ENCODE measurements around the gene PDIA6. TPM values are rescaled to one million over a fixed set of nuclear protein-coding genes. Genes with fewer than 3 reads are reported as not detected.
"Not testable (repeated sequence)": the region's sequence is repeated elsewhere in the genome, so short reads cannot be mapped to it uniquely, and the experiment has no call there.

The PDIA6 gene
- total and polyA plus RNA-seq, 7 experiments from 2014 or later, result 24.3 to 173 (median 49.6) TPM

DNA sequence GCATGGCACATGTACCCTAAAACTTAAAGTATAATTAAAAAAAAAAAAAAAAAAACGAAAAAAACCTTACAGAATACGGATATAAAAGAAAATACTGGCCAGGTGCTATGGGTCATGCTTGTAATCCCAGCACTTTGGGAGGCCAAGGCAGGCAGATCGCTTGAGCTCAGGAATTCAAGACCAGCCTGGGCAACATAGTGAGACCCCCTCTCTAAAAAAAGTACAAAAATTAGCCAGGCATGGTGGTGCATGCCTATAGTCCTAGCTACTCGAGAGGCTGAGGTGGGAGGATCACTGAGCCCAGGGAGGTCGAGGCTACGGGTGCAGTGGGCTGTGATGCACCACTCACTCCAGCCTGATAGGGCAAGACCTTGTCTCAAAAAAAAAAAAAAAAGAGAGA is 6.6 kb downstream of the PDIA6 start:
- H3K4me3 Mint-ChIP-seq; H3K27ac Mint-ChIP-seq; ATAC-seq; CTCF ChIA-PET; POLR2A ChIA-PET; H3K27me3 ChIP-seq (ENCODE audit: control insufficient read depth in 2 of 2, insufficient read depth in 2 of 2, low read length in 2 of 2); H3K9me3 Mint-ChIP-seq; DNase-seq; H3K9me3 ChIP-seq (ENCODE audit: control insufficient read depth in 2 of 3, low read length in 3 of 3); H3K27me3 Mint-ChIP-seq; H3K4me3 ChIP-seq (ENCODE audit: low read length); intact Hi-C loops (cut with micrococcal nuclease); H3K27ac ChIP-seq (ENCODE audit: low read depth, low read length): not testable (repeated sequence)
- Histone ChIP-seq H3K36me3 (ENCODE audit: control insufficient read depth in 2 of 3, insufficient read depth in 3 of 3, low read length in 3 of 3) (peaks cover 3 to 11% (median 9%) of the 10 kb centered on the region in 3 experiments), H3K4me1 (ENCODE audit: control insufficient read depth in 2 of 2, insufficient read depth in 2 of 2, low read length in 2 of 2) (peaks cover 7 to 16% of the 10 kb centered on the region in 2 donors)
- Mint-ChIP-seq H3K36me3 (peaks cover 0 to 24% (median 5%) of the 10 kb centered on the region in 5 donors), H3K4me1 (peaks cover 35 to 61% (median 41%) of the 10 kb centered on the region in 7 donors)

DNA sequence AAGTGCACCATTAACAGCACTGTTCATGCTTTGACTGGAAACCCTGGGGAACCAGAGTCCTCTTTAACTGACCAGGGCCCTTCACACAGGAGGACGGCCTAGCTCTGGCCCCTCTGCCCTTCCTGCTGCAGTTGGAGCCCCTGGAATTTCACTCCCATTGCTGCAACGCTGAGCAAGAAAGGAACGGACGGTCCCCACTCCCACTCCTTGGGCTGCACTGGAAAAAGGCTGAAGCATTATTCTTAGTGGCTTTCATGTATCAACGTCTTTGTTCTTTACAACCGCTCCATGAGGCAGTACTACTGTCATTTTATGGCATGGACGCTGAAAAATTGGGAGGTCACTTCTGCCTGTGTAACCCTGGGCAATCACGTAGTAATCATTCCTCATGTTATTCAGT is 9.9 kb downstream of the PDIA6 start:
- Histone ChIP-seq H3K9me3 (ENCODE audit: control insufficient read depth in 2 of 3, low read length in 3 of 3) (no peaks in the 10 kb centered on the region), H3K36me3 (ENCODE audit: control insufficient read depth in 2 of 3, insufficient read depth in 3 of 3, low read length in 3 of 3) (peaks cover 3 to 25% (median 11%) of the 10 kb centered on the region in 3 experiments), H3K4me1 (ENCODE audit: control insufficient read depth in 2 of 2, insufficient read depth in 2 of 2, low read length in 2 of 2) (peaks cover 0 to 4% of the 10 kb centered on the region in 2 donors), H3K27ac (ENCODE audit: low read depth, low read length) (no peak overlapping the region), H3K4me3 (ENCODE audit: low read length) (no peak overlapping the region), H3K27me3 (ENCODE audit: control insufficient read depth in 2 of 2, insufficient read depth in 2 of 2, low read length in 2 of 2) (no peaks in the 10 kb centered on the region)
- intact Hi-C loops (cut with micrococcal nuclease), result no loop called here
- Mint-ChIP-seq H3K36me3 (peaks cover 0 to 15% (median 5%) of the 10 kb centered on the region in 5 donors), H3K27ac (no peak overlapping the region), H3K9me3 (no peaks in the 10 kb centered on the region), H3K4me3 (no peak overlapping the region), H3K27me3 (no peaks in the 10 kb centered on the region), H3K4me1 (peaks cover 13 to 34% (median 19%) of the 10 kb centered on the region in 7 donors)
- ChIA-PET POLR2A (no interaction called here), CTCF (no interaction called here)
- ATAC-seq (no peak), DNase-seq (no peak)

DNA sequence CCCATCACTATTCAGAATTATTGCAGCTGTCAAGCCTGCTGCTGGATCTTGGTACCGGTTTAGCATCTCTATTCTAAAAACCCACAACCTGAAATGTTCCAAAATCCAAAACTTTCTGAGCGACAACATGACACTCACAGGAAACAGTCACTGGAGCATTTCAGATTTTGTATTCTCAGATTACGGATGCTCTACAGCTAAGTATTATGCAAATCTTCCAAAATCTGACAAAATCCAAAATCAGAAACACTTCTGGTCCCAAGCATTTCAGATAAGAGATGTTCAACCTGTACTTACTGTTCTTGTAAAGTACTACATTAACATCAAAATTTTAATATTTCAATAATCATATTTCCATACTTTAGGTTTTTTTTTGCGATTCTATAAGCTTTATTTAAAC is 12.4 kb downstream of the PDIA6 start:
- no peak for DNase-seq
- no peaks in the 10 kb centered on the region for H3K27me3 Mint-ChIP-seq
- H3K36me3 ChIP-seq (ENCODE audit: control insufficient read depth in 2 of 3, insufficient read depth in 3 of 3, low read length in 3 of 3), result peaks cover 9 to 45% (median 21%) of the 10 kb centered on the region in 3 experiments
- H3K4me1 ChIP-seq (ENCODE audit: control insufficient read depth in 2 of 2, insufficient read depth in 2 of 2, low read length in 2 of 2), result no peaks in the 10 kb centered on the region
- peaks cover 3 to 17% (median 13%) of the 10 kb centered on the region in 7 donors for H3K4me1 Mint-ChIP-seq
- POLR2A ChIA-PET, result no interaction called here
- H3K4me3 Mint-ChIP-seq, result no peak overlapping the region
- peaks cover 4 to 32% (median 7%) of the 10 kb centered on the region in 5 donors for H3K36me3 Mint-ChIP-seq
- CTCF ChIA-PET, result no interaction called here
- H3K27ac Mint-ChIP-seq, result no peak overlapping the region
- H3K27ac ChIP-seq (ENCODE audit: low read depth, low read length), result no peak overlapping the region
- H3K9me3 ChIP-seq (ENCODE audit: control insufficient read depth in 2 of 3, low read length in 3 of 3), result no peaks in the 10 kb centered on the region
- intact Hi-C loops (cut with micrococcal nuclease), result no loop called here
- no peaks in the 10 kb centered on the region for H3K9me3 Mint-ChIP-seq
- no peak overlapping the region for H3K4me3 ChIP-seq (ENCODE audit: low read length)
- ATAC-seq, result no peak
- no peaks in the 10 kb centered on the region for H3K27me3 ChIP-seq (ENCODE audit: control insufficient read depth in 2 of 2, insufficient read depth in 2 of 2, low read length in 2 of 2)

DNA sequence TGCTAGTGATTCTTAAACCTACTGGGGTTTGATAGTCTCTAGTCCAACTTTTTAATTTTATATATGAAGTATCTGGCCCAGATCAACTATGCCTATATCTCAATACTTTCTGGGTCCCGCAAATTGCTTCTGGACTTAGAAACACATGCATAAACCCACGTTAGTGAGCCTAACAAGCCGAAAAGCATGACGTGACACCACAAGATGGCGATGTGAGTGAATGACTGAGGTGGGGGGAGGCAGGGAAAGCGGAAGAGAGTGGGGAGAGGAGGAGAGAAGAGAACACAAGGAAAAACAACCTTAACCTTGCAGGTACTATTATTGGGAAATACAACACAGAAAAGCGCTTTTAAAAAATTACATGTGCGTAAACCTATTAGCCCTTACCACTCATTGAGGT is 13.8 kb downstream of the PDIA6 start:
- ATAC-seq (no peak), DNase-seq (no peak)
- Histone ChIP-seq H3K4me3 (ENCODE audit: low read length) (no peak overlapping the region), H3K9me3 (ENCODE audit: control insufficient read depth in 2 of 3, low read length in 3 of 3) (no peaks in the 10 kb centered on the region), H3K27ac (ENCODE audit: low read depth, low read length) (no peak overlapping the region), H3K36me3 (ENCODE audit: control insufficient read depth in 2 of 3, insufficient read depth in 3 of 3, low read length in 3 of 3) (peaks cover 13 to 52% (median 21%) of the 10 kb centered on the region in 3 experiments), H3K4me1 (ENCODE audit: control insufficient read depth in 2 of 2, insufficient read depth in 2 of 2, low read length in 2 of 2) (no peaks in the 10 kb centered on the region), H3K27me3 (ENCODE audit: control insufficient read depth in 2 of 2, insufficient read depth in 2 of 2, low read length in 2 of 2) (no peaks in the 10 kb centered on the region)
- CTCF ChIA-PET, result no interaction called here
- intact Hi-C loops (cut with micrococcal nuclease), result no loop called here
- H3K9me3 Mint-ChIP-seq, result no peaks in the 10 kb centered on the region
- H3K36me3 Mint-ChIP-seq, result peaks cover 5 to 37% (median 11%) of the 10 kb centered on the region in 5 donors
- H3K4me1 Mint-ChIP-seq, result peaks cover 3 to 17% (median 13%) of the 10 kb centered on the region in 7 donors
- POLR2A ChIA-PET, result interaction anchor here (0.6 kb wide), 1 partner anchor 16 kb away, joined by 3 read pairs; no protein-coding TSS in a partner anchor
- no peak overlapping the region for H3K4me3 Mint-ChIP-seq
- no peak overlapping the region for H3K27ac Mint-ChIP-seq
- H3K27me3 Mint-ChIP-seq, result no peaks in the 10 kb centered on the region

DNA sequence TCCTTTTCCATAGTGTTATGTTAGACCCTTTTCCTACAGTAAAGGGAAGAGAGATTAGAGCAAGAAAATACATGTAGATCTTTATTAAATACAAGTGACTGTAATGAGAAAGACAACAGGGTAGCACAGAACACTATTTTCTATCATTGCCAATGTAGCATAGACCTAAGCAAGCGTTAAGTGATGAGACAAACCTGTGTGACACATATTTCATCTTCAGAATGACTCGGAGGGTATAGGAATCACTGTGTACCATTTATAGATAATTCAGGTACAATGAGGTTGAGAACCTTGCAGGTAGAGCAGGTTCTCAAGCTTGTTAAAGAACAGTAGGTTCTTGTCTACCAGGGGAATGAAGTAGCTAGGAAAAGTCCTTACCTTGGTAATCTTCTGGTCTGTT is 15.9 kb downstream of the PDIA6 start:
- H3K27ac Mint-ChIP-seq, result no peak overlapping the region
- peaks cover 0 to 42% (median 19%) of the 10 kb centered on the region in 5 donors for H3K36me3 Mint-ChIP-seq
- CTCF ChIA-PET, result no interaction called here
- H3K27me3 Mint-ChIP-seq, result no peaks in the 10 kb centered on the region
- Histone ChIP-seq H3K27ac (ENCODE audit: low read depth, low read length) (no peak overlapping the region), H3K27me3 (ENCODE audit: control insufficient read depth in 2 of 2, insufficient read depth in 2 of 2, low read length in 2 of 2) (no peaks in the 10 kb centered on the region), H3K9me3 (ENCODE audit: control insufficient read depth in 2 of 3, low read length in 3 of 3) (no peaks in the 10 kb centered on the region), H3K4me3 (ENCODE audit: low read length) (no peak overlapping the region), H3K4me1 (ENCODE audit: control insufficient read depth in 2 of 2, insufficient read depth in 2 of 2, low read length in 2 of 2) (no peaks in the 10 kb centered on the region), H3K36me3 (ENCODE audit: control insufficient read depth in 2 of 3, insufficient read depth in 3 of 3, low read length in 3 of 3) (peaks cover 20 to 63% (median 23%) of the 10 kb centered on the region in 3 experiments)
- ATAC-seq, result no peak
- no peak for DNase-seq
- POLR2A ChIA-PET, result no interaction called here
- H3K4me3 Mint-ChIP-seq, result no peak overlapping the region
- no peaks in the 10 kb centered on the region for H3K9me3 Mint-ChIP-seq
- intact Hi-C loops (cut with micrococcal nuclease), result no loop called here
- peaks cover 4 to 21% (median 6%) of the 10 kb centered on the region in 7 donors for H3K4me1 Mint-ChIP-seq

DNA sequence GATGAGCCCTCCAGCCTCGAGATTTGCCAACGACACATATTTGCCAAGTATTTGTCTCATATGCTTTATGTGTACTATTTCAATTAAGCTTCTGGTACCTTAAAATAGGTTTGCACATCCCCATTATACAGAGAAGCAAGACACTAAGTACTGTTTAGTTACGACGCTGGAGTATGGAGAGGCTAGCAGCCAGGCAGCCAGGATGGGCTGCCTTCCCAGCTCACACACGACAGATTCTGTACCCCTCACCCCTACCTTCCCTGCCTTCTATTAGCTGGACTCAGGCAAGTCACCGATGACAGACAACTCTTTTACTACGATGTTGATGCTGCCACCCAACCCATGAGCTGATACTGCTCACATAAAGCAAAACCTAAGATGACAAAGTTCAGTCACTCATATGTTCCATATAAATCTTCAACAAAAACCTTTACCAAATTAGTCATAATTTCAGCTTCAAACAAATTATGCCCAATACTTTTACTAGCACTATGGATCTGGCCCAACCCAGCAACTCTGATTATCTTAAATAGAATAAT is 17.0 kb downstream of the PDIA6 start:
- Mint-ChIP-seq H3K27me3 (no peaks in the 10 kb centered on the region), H3K9me3 (no peaks in the 10 kb centered on the region), H3K36me3 (peaks cover 6 to 51% (median 27%) of the 10 kb centered on the region in 5 donors), H3K4me1 (peaks cover 4 to 23% (median 6%) of the 10 kb centered on the region in 7 donors), H3K27ac (peak overlapping the region in 1 of 9 donors; percentile 41), H3K4me3 (no peak overlapping the region)
- Histone ChIP-seq H3K4me3 (ENCODE audit: low read length) (no peak overlapping the region), H3K4me1 (ENCODE audit: control insufficient read depth in 2 of 2, insufficient read depth in 2 of 2, low read length in 2 of 2) (peaks cover 0 to 6% of the 10 kb centered on the region in 2 donors), H3K27me3 (ENCODE audit: control insufficient read depth in 2 of 2, insufficient read depth in 2 of 2, low read length in 2 of 2) (no peaks in the 10 kb centered on the region), H3K27ac (ENCODE audit: low read depth, low read length) (no peak overlapping the region), H3K36me3 (ENCODE audit: control insufficient read depth in 2 of 3, insufficient read depth in 3 of 3, low read length in 3 of 3) (peaks cover 16 to 63% (median 23%) of the 10 kb centered on the region in 3 experiments), H3K9me3 (ENCODE audit: control insufficient read depth in 2 of 3, low read length in 3 of 3) (no peaks in the 10 kb centered on the region)
- intact Hi-C loops (cut with micrococcal nuclease), result no loop called here
- POLR2A ChIA-PET, result no interaction called here
- CTCF ChIA-PET, result no interaction called here
- no peak for DNase-seq
- no peak for ATAC-seq

DNA sequence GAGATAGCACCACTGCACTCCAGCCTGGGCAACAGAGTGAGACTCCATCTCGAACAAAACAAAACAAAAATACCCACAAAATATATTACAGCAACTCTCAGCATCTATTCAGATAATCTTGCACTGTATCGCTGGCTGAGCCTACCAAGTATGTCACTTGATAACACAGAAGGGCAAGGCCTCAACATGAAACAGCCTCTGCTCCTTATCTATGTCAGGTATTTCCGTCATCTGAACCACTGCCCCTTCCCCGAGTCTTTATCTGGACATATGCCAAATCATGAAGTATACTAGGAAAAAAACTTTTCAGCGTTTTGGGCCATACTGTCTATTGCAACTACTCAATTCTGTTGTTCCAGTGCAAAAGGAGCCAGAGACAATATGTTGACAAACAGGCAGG is 17.7 kb downstream of the PDIA6 start:
- Histone ChIP-seq H3K36me3 (ENCODE audit: control insufficient read depth in 2 of 3, insufficient read depth in 3 of 3, low read length in 3 of 3) (peaks cover 16 to 67% (median 23%) of the 10 kb centered on the region in 3 experiments), H3K4me3 (ENCODE audit: low read length) (no peak overlapping the region), H3K27ac (ENCODE audit: low read depth, low read length) (no peak overlapping the region), H3K9me3 (ENCODE audit: control insufficient read depth in 2 of 3, low read length in 3 of 3) (no peaks in the 10 kb centered on the region), H3K27me3 (ENCODE audit: control insufficient read depth in 2 of 2, insufficient read depth in 2 of 2, low read length in 2 of 2) (no peaks in the 10 kb centered on the region), H3K4me1 (ENCODE audit: control insufficient read depth in 2 of 2, insufficient read depth in 2 of 2, low read length in 2 of 2) (peaks cover 0 to 6% of the 10 kb centered on the region in 2 donors)
- ATAC-seq (peak; percentile 40), DNase-seq (no peak)
- intact Hi-C loops (cut with micrococcal nuclease), result no loop called here
- Mint-ChIP-seq H3K27ac (peak overlapping the region in 2 of 9 donors; percentile 48 to 69), H3K27me3 (no peaks in the 10 kb centered on the region), H3K4me3 (no peak overlapping the region), H3K36me3 (peaks cover 8 to 57% (median 33%) of the 10 kb centered on the region in 5 donors), H3K4me1 (peaks cover 4 to 26% (median 6%) of the 10 kb centered on the region in 7 donors), H3K9me3 (no peaks in the 10 kb centered on the region)
- ChIA-PET POLR2A (no interaction called here), CTCF (no interaction called here)

Measured in naive thymus-derived CD4-positive, alpha-beta T cell (primary cell).